Measurements from ENCODE around the gene TUBB1. TPM values are rescaled to one million over a fixed set of nuclear protein-coding genes. Genes with fewer than 3 reads are reported as not detected.
A peak's percentile ranks its signal among the peaks of the same experiment; 100 is the strongest.

The TUBB1 gene
- total and polyA plus RNA-seq, 2 of the 13 experiments (the other 11 are each of a cell fraction or from before 2014, with no cell fraction given) = 0.11 to 57.6 TPM

- TF ChIP-seq, protein P1, sequence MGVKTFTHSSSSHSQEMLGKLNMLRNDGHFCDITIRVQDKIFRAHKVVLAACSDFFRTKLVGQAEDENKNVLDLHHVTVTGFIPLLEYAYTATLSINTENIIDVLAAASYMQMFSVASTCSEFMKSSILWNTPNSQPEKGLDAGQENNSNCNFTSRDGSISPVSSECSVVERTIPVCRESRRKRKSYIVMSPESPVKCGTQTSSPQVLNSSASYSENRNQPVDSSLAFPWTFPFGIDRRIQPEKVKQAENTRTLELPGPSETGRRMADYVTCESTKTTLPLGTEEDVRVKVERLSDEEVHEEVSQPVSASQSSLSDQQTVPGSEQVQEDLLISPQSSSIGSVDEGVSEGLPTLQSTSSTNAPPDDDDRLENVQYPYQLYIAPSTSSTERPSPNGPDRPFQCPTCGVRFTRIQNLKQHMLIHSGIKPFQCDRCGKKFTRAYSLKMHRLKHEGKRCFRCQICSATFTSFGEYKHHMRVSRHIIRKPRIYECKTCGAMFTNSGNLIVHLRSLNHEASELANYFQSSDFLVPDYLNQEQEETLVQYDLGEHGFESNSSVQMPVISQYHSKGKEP (CRISPR knock-in tag; IDR thresholded peaks at IDR 0.05) = no peak
- TF ChIP-seq ZNF562 (CRISPR knock-in tag; IDR thresholded peaks at IDR 0.05; ENCODE audit: borderline replicate concordance) (no peak), ATAD3A (CRISPR knock-in tag; IDR thresholded peaks at IDR 0.05) (no peak), SSRP1 (CRISPR knock-in tag; IDR thresholded peaks at IDR 0.05) (no peak), SIX4 (CRISPR knock-in tag; IDR thresholded peaks at IDR 0.05) (0 out of 2 replicates have a peak, but pooled peaks have one; percentile 6), RARG (CRISPR knock-in tag; IDR thresholded peaks at IDR 0.05; ENCODE audit: low read depth) (no peak), HDAC2 (CRISPR knock-in tag; IDR thresholded peaks at IDR 0.05) (peak; percentile 85), ZBTB43 (CRISPR knock-in tag; conservative IDR thresholded peaks at IDR 0.05) (peak; percentile 72), BHLHE40 (IDR thresholded peaks at IDR 0.05; ENCODE audit: low read length) (0 out of 2 replicates have a peak, but pooled peaks have one; percentile 25), SOX5 (CRISPR knock-in tag; IDR thresholded peaks at IDR 0.05; ENCODE audit: borderline replicate concordance) (peak; percentile 79; the same call in 1 of the 2 replicates), HOXA9 (CRISPR knock-in tag; IDR thresholded peaks at IDR 0.05; ENCODE audit: borderline replicate concordance) (no peak), ZNF180 (CRISPR knock-in tag; IDR thresholded peaks at IDR 0.05; ENCODE audit: borderline replicate concordance, low read depth) (no peak), ONECUT2 (CRISPR knock-in tag; IDR thresholded peaks at IDR 0.05) (no peak), FOSL1 (CRISPR knock-in tag; IDR thresholded peaks at IDR 0.05; ENCODE audit: borderline replicate concordance) (no peak), KLF16 (CRISPR knock-in tag; IDR thresholded peaks at IDR 0.05) (peak in 1 of 2 experiments; percentile 46; a peak in 1 of 4 replicates), ZHX1 (CRISPR knock-in tag; IDR thresholded peaks at IDR 0.05; ENCODE audit: low read depth) (no peak), ZNF790 (CRISPR knock-in tag; IDR thresholded peaks at IDR 0.05; ENCODE audit: borderline replicate concordance) (peak; percentile 78; the same call in 1 of the 2 replicates), ZNF569 (CRISPR knock-in tag; IDR thresholded peaks at IDR 0.05; ENCODE audit: borderline replicate concordance) (no peak), ZBTB8A (CRISPR knock-in tag; IDR thresholded peaks at IDR 0.05; ENCODE audit: borderline replicate concordance, low read depth) (no peak), ZSCAN29 (CRISPR knock-in tag; conservative IDR thresholded peaks at IDR 0.05) (no peak; the same call in 1 of the 2 replicates), DR1 (CRISPR knock-in tag; IDR thresholded peaks at IDR 0.05) (no peak), POLR2AphosphoS5 (IDR thresholded peaks at IDR 0.05; ENCODE audit: low read depth, low read length) (peak; percentile 87)
- TF ChIP-seq, protein P2, sequence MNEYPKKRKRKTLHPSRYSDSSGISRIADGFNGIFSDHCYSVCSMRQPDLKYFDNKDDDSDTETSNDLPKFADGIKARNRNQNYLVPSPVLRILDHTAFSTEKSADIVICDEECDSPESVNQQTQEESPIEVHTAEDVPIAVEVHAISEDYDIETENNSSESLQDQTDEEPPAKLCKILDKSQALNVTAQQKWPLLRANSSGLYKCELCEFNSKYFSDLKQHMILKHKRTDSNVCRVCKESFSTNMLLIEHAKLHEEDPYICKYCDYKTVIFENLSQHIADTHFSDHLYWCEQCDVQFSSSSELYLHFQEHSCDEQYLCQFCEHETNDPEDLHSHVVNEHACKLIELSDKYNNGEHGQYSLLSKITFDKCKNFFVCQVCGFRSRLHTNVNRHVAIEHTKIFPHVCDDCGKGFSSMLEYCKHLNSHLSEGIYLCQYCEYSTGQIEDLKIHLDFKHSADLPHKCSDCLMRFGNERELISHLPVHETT (CRISPR knock-in tag; conservative IDR thresholded peaks at IDR 0.05) = peak; percentile 83
Measured at GRCh38 chr20:58980711-58981627, 38.3 kb upstream of the TUBB1 start, which contains the start of gene NELFCD (continued).
